Activated T-helper 2 cell treated with anti-CD3 and anti-CD28 coated beads, Interferon-gamma antibody, Interleukin-2, Interleukin-4, amounts not matched to agents 10 μg/mL and 5 μg/mL and 100 μg/mL, durations not matched to agents 14 hours and 24 hours and 36 hours (primary cell): ENCODE results near the gene HAUS8. TPM values are rescaled to one million over a fixed set of nuclear protein-coding genes. Genes with fewer than 3 reads are reported as not detected.

ENCODE experiments used
- DNase-seq: peaks from one replicate; pipeline ENCODE4 v3.0.0; 2021; ENCODE audit warnings: low spot score
- H3K27ac Mint-ChIP-seq: one replicate; pipeline ENCODE4 v1.8.0; 2021; ENCODE audit warnings: mixed read lengths
- H3K27me3 Mint-ChIP-seq: one replicate; pipeline ENCODE4 v1.8.0; 2021; ENCODE audit warnings: low read depth, mixed read lengths
- H3K36me3 Mint-ChIP-seq: one replicate; pipeline ENCODE4 v1.8.0; 2021; ENCODE audit warnings: low read depth, mixed read lengths
- H3K4me1 Mint-ChIP-seq: one replicate; pipeline ENCODE4 v1.8.0; 2021; ENCODE audit warnings: low read depth, mixed read lengths
- H3K4me3 Mint-ChIP-seq: one replicate; pipeline ENCODE4 v1.8.0; 2021; ENCODE audit warnings: low read depth, mild to moderate bottlenecking, moderate library complexity, mixed read lengths
- H3K9me3 Mint-ChIP-seq: one replicate; pipeline ENCODE4 v1.8.0; 2021; ENCODE audit warnings: mixed read lengths
- intact Hi-C: fragments of 100-400 bp; cut with micrococcal nuclease; formaldehyde crosslinking; loops from one replicate; pipeline ENCODE4 v1.15.1; 2023
- total RNA-seq: library from RNA; stranded (reverse); gene quantifications from 2 replicates; pipeline ENCODE4 v1.2.3, GENCODE V29; 2022

Gene HAUS8
- total RNA-seq, 1 donor from 2014 or later, result 28.8 TPM

DNA sequence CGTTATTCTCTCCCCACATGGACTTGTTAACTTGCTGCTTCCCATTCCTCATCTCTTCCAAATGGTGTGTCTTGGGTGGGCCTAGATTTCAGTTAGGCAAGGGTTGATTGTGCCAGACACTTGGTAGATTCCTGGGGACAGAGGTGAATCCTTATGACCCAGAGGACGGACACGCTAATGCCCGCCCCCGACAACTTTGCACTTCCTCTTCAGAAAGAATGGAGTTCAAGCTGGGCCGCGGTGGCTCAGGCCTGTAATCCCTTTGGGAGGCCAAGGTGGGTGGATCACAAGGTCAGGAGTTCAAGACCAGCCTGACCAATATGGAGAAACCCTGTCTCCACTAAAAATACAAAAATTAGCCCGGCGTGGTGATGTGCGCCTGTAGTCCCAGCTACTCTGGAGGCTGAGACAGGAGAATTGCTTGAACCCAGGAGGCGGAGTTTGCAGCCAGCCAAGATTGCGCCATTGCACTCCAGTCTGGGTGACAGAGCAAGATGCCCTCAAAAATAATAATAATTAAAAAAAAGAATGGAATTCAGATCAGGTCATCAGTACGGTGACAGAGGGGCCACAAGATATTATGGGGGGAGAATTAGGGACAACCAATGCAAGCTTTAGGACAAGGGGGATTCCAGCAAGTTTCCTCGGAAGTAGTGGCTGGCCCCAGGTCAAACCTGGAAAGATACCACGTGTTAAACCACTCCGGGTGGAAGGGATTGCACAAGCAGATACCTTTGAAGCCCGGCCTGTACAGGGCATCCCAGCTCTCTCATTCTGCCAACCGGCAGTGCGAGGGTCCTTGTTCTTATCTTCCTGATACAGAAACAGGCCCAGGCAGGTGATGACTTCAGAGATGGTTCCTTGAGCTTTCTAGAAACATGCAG lies 3.0 kb upstream of the HAUS8 start:
- Mint-ChIP-seq H3K4me1 (peaks cover 47% of the 10 kb centered on the region), H3K4me3 (peak overlapping the region; percentile 74), H3K27ac (no peak overlapping the region), H3K9me3 (no peaks in the 10 kb centered on the region), H3K36me3 (peaks cover 45% of the 10 kb centered on the region), H3K27me3 (no peaks in the 10 kb centered on the region)
- intact Hi-C loops, result no loop called here
- DNase-seq, result no peak

DNA sequence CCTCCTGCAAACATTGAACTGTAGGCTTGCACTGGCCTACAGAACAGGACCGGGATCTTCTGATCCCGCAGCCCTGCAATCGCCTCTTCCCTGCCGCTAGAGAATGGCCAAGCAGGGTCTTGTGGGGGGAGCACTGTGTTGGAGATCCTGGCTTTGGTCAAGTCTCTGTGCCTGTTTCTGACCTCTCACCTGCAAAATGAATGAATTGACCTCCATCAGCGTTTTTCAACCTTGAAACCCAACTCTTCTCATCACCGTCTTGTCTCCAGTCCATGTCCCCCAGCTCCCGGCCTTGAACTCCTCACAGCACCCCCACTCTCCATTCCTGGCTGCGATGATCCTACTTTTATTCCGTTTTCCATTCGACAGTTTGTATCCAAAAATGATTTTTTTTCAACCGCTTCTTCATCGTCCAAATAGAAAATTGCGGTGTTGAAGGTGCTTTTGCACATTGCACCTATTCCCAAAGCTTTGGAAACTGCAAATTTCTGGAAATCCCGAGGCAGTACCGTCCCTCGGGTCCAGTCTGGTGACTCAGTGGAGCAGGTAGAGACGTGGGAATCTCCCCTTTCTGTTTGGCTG lies 2.3 kb upstream of the HAUS8 start:
- Mint-ChIP-seq H3K4me1 (peaks cover 54% of the 10 kb centered on the region), H3K36me3 (peaks cover 49% of the 10 kb centered on the region), H3K9me3 (no peaks in the 10 kb centered on the region), H3K27ac (no peak overlapping the region), H3K27me3 (no peaks in the 10 kb centered on the region), H3K4me3 (peak overlapping the region; percentile 92)
- no peak for DNase-seq
- intact Hi-C loops, result loop anchor here (2.0 kb wide), 1 partner anchor 157 kb away; no protein-coding TSS in a partner anchor

- H3K36me3 Mint-ChIP-seq, result peaks cover 43% of the 10 kb centered on the region
- DNase-seq, result no peak
- H3K4me3 Mint-ChIP-seq, result peak overlapping the region; percentile 92
- H3K27ac Mint-ChIP-seq, result peak overlapping the region; percentile 86
- H3K27me3 Mint-ChIP-seq, result no peaks in the 10 kb centered on the region
- H3K4me1 Mint-ChIP-seq, result peaks cover 52% of the 10 kb centered on the region
- intact Hi-C loops, result loop anchor here (2.0 kb wide), 1 partner anchor 158 kb away; no protein-coding TSS in a partner anchor
- no peaks in the 10 kb centered on the region for H3K9me3 Mint-ChIP-seq
Measured at GRCh38 chr19:17076543-17076991, 1.3 kb upstream of the HAUS8 start.

DNA sequence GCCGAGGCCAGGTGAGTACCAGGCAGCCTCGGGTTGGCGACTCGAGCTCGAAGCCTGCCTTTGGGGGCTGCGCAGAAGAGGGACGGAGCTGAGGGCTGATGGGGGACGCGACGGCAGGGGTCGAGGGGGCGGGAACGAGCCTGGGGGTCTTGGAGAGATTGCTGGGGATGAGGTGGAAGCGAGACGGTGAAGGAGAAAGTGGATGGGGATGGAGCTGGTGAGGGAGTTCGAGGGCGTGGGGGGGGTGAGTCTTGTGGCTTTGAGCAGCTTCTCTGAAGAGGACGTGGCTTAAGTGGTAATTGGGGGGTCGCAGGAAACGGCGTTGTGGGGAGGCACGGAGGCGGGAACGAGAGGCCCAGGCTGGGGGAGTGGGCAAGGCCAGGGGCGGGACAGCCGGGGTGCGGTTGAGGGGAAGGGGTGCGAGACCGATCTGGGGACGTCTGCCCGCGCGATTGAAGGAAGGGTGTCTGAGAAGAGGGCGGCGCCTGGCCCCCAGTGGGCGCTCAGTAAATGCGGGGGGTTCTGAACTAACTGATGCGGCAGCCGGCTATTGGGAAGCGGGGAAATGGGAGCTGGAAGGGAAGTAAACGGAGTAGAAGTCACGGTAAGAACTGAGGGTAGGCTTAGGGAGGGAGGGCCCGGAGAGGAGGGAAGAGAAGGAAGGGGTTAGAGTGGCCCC lies 751 bp upstream of the HAUS8 start:
- H3K27ac Mint-ChIP-seq, result peak overlapping the region; percentile 86
- DNase-seq, result peak; percentile 44
- H3K4me3 Mint-ChIP-seq, result peak overlapping the region; percentile 92
- peaks cover 43% of the 10 kb centered on the region for H3K36me3 Mint-ChIP-seq
- no peaks in the 10 kb centered on the region for H3K9me3 Mint-ChIP-seq
- peaks cover 52% of the 10 kb centered on the region for H3K4me1 Mint-ChIP-seq
- intact Hi-C loops, result loop anchor here (1.0 to 2.0 kb wide), 3 partner anchors 49 to 448 kb away; partner anchors contain the start of gene MED26
- no peaks in the 10 kb centered on the region for H3K27me3 Mint-ChIP-seq

- peaks cover 51% of the 10 kb centered on the region for H3K36me3 Mint-ChIP-seq
- no peaks in the 10 kb centered on the region for H3K9me3 Mint-ChIP-seq
- no peak for DNase-seq
- peaks cover 49% of the 10 kb centered on the region for H3K4me1 Mint-ChIP-seq
- H3K27ac Mint-ChIP-seq, result peak overlapping the region; percentile 97
- H3K27me3 Mint-ChIP-seq, result no peaks in the 10 kb centered on the region
- intact Hi-C loops, result loop anchor here (1.0 kb wide), 2 partner anchors 51 to 446 kb away; partner anchors contain the start of gene MED26
- peak overlapping the region; percentile 99 for H3K4me3 Mint-ChIP-seq
Measured at GRCh38 chr19:17074634-17075034, 618 bp downstream of the HAUS8 start.

- peak overlapping the region; percentile 97 for H3K27ac Mint-ChIP-seq
- H3K4me3 Mint-ChIP-seq, result peak overlapping the region; percentile 99
- peaks cover 43% of the 10 kb centered on the region for H3K4me1 Mint-ChIP-seq
- no peaks in the 10 kb centered on the region for H3K9me3 Mint-ChIP-seq
- DNase-seq, result no peak
- H3K27me3 Mint-ChIP-seq, result no peaks in the 10 kb centered on the region
- H3K36me3 Mint-ChIP-seq, result peaks cover 51% of the 10 kb centered on the region
- intact Hi-C loops, result no loop called here
Measured at GRCh38 chr19:17073869-17074633, 1.2 kb downstream of the HAUS8 start.

GRCh38 chr19:17070912-17071311 lies 4.3 kb downstream of the HAUS8 start:
- no peak overlapping the region for H3K4me3 Mint-ChIP-seq
- intact Hi-C loops, result no loop called here
- H3K4me1 Mint-ChIP-seq, result peaks cover 35% of the 10 kb centered on the region
- H3K27ac Mint-ChIP-seq, result no peak overlapping the region
- H3K27me3 Mint-ChIP-seq, result no peaks in the 10 kb centered on the region
- H3K9me3 Mint-ChIP-seq, result no peaks in the 10 kb centered on the region
- no peak for DNase-seq
- H3K36me3 Mint-ChIP-seq, result peaks cover 52% of the 10 kb centered on the region

GRCh38 chr19:17070421-17070820 lies 4.8 kb downstream of the HAUS8 start:
- Mint-ChIP-seq H3K27ac (peak overlapping the region; percentile 20), H3K4me1 (peaks cover 35% of the 10 kb centered on the region), H3K27me3 (no peaks in the 10 kb centered on the region), H3K36me3 (peaks cover 52% of the 10 kb centered on the region), H3K9me3 (no peaks in the 10 kb centered on the region), H3K4me3 (peak overlapping the region; percentile 15)
- intact Hi-C loops, result no loop called here
- no peak for DNase-seq

- H3K4me3 Mint-ChIP-seq, result no peak overlapping the region
- peaks cover 5% of the 10 kb centered on the region for H3K9me3 Mint-ChIP-seq
- intact Hi-C loops, result loop anchor here (5.0 kb wide), 1 partner anchor 113 kb away; no protein-coding TSS in a partner anchor
- no peak for DNase-seq
- H3K27me3 Mint-ChIP-seq, result no peaks in the 10 kb centered on the region
- H3K27ac Mint-ChIP-seq, result no peak overlapping the region
- H3K36me3 Mint-ChIP-seq, result peaks cover 61% of the 10 kb centered on the region
- peaks cover 40% of the 10 kb centered on the region for H3K4me1 Mint-ChIP-seq
Measured at GRCh38 chr19:17069193-17069592, 6.1 kb downstream of the HAUS8 start.

DNA sequence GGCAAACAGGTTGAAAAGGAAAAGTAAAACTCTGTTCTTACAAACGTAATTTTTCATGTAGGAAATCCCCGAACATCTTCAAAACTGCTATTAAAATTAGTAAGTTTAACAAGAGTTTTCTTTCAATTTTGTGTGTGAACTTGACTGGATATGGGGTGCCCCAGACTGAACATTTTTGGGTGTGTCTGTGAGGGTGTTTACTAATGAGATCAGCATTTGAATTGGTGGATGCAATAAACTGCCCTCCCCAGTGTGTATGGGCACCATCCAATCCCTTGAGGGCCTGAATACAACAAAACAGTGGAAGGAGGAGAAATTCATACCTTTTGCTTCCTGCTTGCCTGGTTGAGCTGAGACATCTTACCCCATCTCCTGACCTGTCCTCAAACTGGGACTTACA lies 11.8 kb downstream of the HAUS8 start:
- no peak overlapping the region for H3K4me3 Mint-ChIP-seq
- DNase-seq, result no peak
- intact Hi-C loops, result no loop called here
- peaks cover 70% of the 10 kb centered on the region for H3K36me3 Mint-ChIP-seq
- H3K27me3 Mint-ChIP-seq, result no peaks in the 10 kb centered on the region
- no peak overlapping the region for H3K27ac Mint-ChIP-seq
- peaks cover 28% of the 10 kb centered on the region for H3K4me1 Mint-ChIP-seq
- peaks cover 5% of the 10 kb centered on the region for H3K9me3 Mint-ChIP-seq

DNA sequence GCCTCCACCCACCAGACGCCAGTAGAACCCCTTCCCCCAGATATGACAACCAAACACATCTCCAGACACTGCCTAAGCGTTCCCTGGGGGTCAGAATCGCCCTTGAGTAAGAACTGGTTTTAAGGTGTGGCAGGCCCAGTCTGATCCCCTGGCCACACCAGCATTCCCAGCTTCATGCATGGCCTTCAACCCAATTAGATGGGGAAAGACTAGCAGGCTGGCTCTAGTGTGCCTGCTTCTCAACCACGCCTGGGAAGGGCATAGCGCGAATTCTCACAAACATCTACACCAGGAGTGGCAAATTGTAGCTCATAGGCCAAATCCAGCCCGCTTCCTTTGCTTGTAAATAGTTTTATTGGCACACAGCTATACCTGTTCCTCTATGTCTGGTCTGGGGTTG lies 13.6 kb downstream of the HAUS8 start:
- intact Hi-C loops, result no loop called here
- peaks cover 5% of the 10 kb centered on the region for H3K9me3 Mint-ChIP-seq
- H3K4me3 Mint-ChIP-seq, result no peak overlapping the region
- H3K27ac Mint-ChIP-seq, result no peak overlapping the region
- peaks cover 71% of the 10 kb centered on the region for H3K36me3 Mint-ChIP-seq
- peaks cover 20% of the 10 kb centered on the region for H3K4me1 Mint-ChIP-seq
- H3K27me3 Mint-ChIP-seq, result no peaks in the 10 kb centered on the region
- no peak for DNase-seq

- no peaks in the 10 kb centered on the region for H3K27me3 Mint-ChIP-seq
- H3K36me3 Mint-ChIP-seq, result peaks cover 70% of the 10 kb centered on the region
- peaks cover 15% of the 10 kb centered on the region for H3K4me1 Mint-ChIP-seq
- intact Hi-C loops, result no loop called here
- no peak overlapping the region for H3K4me3 Mint-ChIP-seq
- H3K27ac Mint-ChIP-seq, result no peak overlapping the region
- DNase-seq, result no peak
- H3K9me3 Mint-ChIP-seq, result peaks cover 5% of the 10 kb centered on the region
Measured at GRCh38 chr19:17061205-17061604, 14.0 kb downstream of the HAUS8 start.
